GM19023 (cell line): ENCODE results near the gene LCP1.
"Not testable (repeated sequence)": the region's sequence is repeated elsewhere in the genome, so short reads cannot be mapped to it uniquely, and the experiment has no call there.

Experiments
- ATAC-seq: cut with Tn5 transposase; IDR thresholded peaks from one replicate; pipeline ENCODE4 v1.9.1; 2021; ENCODE audit warnings: mild to moderate bottlenecking, moderate library complexity; ENCODE audit not compliant: unreplicated experiment

LCP1 gene

DNA sequence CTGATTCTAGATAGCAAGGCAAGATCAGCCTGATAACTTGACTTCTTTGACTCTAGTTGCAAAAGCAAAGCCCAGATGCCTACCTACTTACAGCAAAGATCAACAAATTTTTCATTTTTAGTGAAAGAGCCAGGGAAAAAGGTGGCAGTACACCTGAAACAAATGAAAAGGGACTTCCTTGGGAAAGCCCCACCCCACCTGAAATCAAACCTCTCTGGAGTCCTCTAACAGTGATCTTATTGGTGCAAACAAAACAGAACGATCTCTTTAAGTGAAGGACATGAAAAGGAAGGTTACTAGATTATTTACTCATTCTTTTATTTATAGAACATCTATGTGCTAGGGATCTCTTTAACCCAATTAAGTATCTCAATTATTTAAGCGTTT lies 507 bp upstream of the LCP1 start:
- ATAC-seq, result no peak

DNA sequence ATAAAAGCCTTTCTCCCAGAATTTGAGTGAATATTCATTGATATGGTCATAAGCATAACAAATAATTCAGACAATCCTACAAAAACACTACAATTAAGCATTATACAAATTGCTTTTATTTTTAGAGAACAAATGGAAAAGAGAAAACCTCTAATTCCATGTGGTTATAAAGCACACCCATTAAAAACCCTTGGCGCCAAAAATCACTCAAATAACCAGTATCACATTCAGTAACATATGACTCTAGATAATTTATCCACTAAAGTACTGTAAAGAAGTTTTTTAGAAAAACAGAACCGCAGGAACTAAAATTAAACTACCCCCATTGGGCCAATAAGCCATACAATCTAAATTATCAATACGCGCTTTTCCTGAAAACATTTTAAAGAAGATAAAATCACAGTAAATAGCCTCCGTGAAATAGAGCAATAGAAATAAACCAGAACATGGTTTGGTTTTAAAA lies 569 bp downstream of the LCP1 start:
- no peak for ATAC-seq

DNA sequence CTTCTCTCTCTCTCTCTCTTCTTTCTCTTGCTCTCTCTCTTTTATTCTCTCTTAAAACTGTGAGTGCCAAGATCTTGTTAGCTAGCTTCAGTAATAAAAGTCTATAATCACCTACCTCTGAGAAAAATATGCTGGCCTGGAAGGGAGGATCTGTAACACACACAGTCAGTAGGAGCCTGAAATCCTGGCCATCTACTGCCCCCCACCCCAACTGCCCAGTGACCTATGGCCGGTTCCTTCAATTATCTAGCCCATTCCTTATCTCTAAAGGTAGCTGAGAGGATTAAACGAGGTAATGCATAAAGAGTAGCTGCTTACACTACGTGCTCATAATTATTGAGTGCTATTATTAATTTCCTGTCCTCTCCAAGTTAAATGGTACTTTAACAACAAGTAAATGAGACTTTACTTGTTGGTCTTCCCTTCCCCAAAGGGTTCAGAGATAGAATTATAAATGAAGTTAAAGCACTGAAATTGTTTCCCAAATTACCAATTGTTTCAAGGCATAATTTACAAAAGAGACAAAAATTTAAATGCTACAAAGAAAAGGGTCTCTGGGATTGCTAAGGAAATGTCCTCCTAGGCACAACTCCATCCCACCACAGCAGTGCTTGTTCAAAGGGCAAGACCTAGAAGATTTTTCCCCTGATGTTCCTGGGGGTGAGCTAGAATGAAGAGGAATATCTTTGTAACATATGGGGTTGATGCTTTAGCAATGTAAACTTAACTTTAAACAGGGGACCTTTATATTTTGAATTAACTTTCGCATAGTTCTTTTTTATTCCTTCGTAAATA lies 1.8 kb downstream of the LCP1 start:
- no peak for ATAC-seq

DNA sequence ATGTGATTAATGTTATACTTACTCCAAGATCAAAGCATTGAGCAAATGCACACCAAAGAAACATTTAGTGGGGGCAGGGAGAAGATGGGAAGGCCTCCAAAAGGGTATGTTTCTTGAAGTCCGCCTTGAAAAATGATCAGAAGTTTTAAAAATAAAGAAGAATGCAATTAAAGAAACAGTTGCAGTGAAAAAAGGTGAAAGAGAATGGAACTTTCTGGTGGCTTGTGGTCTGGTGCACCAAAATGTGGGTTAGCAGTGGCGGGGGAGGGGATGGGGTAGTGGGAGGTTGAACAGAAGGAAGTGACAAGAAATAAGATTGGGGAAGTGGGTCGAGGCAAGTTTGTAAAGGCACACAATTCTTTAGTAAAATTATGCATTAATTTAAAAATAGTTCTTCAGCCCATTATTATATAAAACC lies 2.5 kb downstream of the LCP1 start:
- no peak for ATAC-seq

DNA sequence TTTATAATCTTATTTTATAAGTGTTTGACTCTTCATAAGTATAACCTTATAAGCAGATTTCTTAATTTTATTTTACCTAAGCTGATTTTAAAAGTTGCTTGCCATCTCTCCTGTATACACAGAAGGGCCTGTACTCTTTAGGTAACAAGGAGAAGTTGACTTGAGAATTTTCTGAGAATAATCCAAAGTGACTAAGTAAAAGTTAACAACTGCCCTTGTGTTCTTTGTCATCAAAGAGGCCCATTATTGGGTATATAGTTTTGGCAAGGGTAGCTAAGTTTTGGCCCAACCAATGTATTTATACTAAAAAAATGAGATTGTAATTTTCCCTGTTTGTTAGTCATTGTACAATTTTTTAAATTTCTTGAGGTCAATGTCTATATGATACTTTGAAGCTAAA lies 3.2 kb downstream of the LCP1 start:
- ATAC-seq, result no peak

DNA sequence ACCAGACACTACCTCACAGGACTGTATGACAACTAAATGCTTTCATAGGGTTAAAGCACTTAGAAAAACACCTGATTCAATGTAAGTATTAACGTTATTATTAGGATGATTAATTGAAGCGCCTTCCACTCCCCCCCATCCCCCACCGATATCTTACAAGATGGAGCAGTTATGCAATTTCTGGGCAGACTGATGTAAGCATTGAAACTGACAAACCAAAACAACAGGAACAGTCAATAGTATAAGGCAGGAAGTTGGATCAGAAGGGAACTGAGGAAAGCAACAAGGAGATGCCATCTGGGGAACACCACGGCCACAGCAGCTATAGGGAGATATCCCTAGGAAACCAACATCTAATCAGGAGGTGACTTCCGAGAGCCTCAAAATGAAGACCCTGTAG lies 3.8 kb downstream of the LCP1 start:
- no peak for ATAC-seq

DNA sequence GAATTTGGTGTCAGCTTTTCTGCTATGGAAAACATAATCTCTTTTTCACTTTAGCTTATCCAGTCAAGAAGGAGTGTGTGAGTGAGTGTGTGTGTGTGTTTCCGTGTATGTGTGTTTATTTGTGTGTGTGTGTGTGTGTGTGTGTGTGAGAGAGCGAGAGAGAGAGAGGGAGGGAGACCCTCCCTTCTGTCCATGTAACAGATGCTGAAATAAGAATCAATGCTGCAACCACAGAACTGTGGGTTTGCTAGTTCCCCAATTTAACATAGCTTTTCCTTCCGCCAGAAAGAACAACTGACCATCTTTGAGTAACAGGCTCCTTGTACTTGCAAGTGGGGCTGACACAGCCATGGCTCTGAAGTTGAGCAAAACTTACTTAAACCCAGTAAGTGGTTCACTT lies 5.2 kb downstream of the LCP1 start:
- peak; percentile 44 for ATAC-seq

DNA sequence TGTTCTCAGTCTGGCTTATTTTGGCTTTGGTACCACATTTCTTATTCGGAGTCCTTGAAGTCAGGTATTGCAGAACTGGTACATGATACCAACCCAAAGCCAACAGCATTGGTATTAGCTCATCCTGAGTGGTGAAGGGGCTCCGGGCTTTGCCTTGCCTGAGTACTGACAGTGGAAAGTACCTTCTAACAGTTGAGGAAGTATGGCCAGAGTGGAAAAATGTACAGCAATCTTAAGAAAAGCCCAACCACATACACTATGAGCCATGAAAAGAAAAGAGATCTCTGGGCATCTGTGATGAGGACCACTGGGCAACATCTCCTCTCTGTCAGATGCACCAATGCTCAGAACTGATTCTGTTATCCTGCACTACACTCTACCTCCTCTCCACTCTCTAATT lies 8.3 kb downstream of the LCP1 start:
- peak; percentile 35 for ATAC-seq

DNA sequence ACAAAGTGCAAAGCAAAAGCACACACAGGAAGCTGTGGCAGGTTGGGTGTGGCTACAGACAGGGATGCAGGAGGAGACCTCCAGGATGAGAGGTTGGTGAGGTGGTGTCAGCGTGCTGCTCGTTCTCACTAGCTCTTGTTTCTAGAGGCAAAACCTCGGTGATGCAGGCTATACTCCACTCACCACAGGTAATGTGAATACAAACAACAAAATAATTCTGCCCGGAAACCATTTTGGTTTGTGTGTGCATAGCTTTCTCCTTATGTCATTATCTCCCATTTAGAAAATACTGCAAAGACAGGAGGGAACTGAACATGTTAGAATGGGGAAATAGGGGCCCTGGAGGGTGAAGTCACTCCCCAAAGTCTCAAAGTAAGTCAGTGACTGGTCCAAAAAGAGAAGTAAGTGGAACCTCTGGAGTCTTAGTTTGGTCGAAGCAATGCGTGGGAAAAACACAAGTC lies 9.4 kb downstream of the LCP1 start:
- ATAC-seq, result no peak

DNA sequence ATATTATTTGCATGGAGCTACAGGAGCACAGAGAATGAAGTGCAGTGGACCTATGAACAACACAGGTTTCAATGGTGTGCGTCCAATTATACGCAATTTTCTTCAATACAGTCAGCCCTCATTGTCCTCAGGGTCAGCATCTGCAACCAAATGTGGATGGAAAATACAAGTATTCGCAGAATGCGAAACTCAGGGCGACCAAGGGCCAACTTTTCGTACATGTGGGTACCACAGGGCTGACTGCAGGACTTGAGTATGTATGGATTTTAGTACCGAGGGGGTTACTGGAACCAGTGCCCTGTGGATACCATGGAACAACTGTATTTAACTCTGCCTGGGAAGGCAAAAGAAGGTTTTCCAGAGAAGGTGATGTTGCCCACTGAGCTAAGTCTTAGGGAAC lies 10.2 kb downstream of the LCP1 start:
- no peak for ATAC-seq

DNA sequence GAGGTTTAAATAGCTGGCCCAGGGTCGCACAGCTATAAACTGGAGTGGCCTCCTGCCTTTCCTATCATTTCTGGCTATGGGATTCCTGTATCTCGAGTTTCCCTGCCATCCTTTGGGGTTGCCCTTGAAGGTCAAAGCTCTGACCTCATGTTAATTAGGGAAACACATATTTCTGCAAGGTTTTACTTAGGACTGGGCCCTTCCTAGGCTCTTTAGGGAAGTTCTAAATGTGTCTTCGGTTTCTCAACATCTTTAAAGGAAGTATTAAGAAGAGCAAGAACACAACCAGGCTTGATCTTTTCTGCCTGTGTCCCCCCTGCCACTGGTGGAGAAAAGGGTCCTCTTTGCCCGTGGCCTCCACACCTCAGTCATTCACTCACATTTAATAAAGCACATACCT lies 10.8 kb downstream of the LCP1 start:
- ATAC-seq, result no peak

DNA sequence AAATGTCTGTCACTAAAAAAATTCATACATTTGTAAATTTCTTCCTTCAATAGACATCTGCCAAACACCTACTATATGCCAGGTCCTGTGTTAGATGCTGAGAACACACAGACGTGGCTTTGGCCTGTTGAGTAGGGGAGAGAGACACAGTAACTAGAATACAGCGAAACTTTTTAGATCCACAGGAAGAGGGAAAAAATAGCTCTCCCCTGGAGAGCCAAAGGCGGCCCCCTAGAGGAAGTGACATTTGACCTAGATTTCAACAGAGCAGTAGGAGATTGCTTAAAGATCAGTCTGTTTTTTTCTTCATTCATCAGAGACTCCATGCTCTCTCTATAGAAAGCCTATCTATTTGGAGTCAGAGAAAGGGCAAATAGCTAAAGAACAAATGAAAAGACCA lies 11.3 kb downstream of the LCP1 start:
- no peak for ATAC-seq

DNA sequence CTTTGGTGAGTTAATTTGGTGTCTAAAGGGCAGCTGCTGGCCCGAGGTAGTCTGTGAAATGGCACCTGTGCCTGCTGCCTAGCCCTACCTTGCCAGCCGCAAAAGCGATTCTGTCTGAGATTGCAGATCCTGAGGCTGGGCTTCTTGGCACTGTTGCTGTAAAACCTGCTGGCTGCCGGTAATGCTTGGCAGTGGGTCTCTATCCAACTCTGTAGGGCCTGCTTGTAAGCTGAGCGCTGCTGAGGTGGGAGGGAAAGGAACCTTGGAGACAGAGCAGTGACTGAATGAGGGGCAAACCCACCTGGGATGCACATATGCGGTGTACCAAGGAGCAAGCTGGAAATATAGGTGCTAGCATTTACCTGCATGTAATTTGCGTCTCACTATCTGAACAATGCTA lies 11.7 kb downstream of the LCP1 start:
- ATAC-seq, result no peak

DNA sequence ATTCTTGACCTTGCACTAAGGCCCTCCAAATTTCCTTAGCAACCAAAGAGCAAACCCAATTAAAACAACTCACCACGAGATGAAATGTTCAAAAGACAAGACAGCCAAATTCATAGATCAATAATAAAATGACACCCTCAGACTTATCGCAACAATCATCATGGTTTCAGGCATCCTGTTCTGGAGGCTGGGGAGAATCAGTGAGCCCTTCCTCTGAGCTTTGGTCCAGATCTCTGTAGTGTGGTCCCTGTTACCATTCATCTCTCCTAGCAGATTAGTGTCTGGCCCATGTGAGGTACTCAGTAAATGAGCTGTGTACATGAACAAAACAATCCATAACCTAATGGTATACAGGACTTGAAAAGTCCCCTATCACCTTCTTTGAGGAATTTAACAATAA lies 12.2 kb downstream of the LCP1 start:
- no peak for ATAC-seq

DNA sequence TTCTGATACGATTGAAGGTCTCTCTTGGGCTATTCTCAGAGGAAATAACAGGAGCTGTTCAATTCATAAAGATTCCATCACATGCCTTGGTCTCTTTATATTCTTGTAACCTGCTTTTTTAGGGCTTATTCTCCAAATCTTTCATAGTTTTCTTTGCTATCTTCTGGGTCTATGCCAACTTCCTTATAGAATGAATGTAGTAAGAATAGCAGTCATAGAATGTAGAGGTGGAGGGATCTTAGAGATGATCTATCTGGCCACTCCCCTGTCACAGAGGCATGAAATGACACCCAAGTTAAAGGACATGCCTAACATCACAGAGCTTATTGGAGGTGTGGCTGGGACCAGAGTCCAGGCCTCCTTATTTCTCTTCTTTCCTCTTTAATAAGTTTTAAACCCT lies 13.2 kb downstream of the LCP1 start:
- ATAC-seq, result no peak

DNA sequence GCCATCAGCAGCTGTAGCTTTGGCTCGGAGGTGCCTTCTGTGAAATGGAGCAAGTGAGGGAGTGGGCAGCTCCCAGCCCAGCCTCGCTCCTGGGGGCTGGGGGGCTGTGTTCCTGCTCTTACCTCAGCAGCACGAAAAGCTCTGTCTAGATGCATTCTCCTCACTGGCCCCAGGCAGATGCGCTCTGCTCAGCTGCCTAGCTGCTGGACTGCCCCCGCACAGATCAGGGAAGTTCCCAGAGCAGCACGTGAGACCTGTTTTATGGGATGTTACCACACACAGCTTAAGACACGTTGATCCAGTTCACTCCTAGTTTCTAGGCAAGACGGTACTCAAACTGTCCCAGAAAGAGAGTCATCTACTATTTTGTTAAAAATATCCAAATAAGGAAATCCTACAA lies 13.6 kb downstream of the LCP1 start:
- peak; percentile 34 for ATAC-seq

DNA sequence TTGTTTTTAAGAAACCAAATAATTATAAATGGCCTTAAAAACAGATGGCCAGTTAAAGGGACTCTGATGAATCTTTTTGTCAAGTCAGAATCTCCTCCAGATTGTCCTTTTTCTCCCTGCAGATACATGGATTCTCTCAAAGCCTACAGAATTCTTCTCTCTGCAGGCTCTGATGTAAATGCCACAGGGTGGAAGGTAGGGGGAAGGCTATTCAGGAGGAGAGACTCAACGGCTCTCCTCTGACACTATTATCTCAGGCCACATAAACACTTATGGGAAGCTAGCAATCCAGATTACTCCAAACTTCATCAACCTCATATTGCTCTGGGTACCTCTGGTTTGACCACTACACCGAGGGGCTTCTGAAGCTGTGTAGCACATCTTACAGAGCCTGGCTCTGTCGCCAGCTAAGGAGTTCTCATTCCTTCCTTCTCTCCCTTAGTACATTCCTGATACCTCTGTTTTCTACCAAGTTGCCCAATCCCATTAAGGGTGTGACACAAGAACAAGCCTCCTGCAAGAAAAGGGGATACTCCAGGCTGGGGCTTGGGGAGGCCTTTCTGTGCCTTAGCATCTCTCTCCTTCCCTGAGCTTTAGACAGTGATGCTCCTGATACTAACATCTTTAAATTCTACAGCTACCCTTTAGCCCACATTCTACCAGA lies 14.9 kb downstream of the LCP1 start:
- ATAC-seq, result no peak

DNA sequence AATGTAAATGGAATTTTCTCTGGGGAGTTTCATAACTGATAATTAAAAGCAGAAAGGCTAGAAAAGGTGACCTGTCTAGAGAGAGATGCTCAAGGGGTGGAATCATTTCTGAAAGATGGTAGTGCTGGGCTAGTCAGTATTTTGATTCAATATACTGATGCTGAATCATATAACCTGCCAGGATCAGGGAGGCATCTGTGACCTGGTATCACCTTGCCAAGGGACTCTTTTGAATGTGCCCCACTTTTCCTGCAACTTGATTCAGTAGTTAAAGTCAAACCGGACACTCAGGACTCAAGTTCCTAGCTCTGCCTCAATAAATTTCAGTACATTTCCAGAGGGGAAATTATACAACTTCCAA lies 15.8 kb downstream of the LCP1 start:
- ATAC-seq, result no peak

DNA sequence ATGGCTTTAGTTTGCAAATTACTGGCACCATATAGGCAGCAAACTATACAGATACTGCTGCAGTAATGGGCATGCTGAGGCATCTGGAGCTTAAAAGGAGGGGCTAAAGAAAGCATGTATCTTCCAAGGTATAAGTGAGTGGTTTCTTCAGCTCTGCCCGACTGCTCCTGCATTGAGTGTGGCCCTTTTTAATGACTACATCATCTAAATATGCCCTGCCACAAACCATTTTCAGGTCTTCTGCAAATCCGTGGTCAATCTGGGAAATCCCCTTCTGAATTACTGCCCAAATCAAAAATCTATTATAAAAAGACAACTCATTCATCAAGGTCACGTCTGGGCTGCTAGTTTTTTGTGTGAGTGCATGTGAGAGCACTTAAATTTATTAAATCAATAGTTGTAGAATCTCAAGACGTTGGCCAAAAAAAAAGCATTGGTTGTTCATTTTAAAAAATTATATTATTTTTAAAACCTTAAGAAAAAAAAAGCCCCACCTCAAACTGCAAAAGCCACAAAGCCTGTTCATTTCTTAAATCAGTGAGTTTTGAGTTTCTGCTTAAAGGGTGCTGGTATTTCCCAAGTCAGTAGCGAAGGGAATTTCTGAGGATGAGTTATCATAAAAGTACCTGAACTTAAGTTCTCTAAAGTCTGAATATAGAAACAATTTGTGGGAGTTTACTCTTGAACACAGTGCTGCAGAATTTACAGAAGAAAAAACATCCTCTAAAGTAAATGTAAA lies 16.3 kb downstream of the LCP1 start:
- ATAC-seq, result peak; percentile 48

DNA sequence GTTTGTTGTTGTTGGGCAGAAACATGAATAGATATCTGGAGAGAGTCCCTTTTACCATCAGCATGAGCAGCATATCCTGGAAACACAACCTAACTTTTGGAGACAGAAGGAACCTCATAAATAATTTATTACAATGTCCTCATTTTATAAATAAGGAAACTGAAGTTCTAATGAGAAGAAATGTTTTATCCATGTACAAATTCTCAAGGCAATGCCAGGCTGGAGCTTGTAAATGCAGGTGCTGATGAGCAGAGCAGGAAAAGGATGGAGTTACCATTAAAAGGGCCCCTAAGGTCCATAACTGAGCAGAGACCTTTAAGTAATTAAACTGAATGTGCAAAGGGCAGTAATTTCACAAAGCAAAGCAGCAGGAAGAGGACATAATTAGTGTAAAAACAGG lies 17.3 kb downstream of the LCP1 start:
- no peak for ATAC-seq

DNA sequence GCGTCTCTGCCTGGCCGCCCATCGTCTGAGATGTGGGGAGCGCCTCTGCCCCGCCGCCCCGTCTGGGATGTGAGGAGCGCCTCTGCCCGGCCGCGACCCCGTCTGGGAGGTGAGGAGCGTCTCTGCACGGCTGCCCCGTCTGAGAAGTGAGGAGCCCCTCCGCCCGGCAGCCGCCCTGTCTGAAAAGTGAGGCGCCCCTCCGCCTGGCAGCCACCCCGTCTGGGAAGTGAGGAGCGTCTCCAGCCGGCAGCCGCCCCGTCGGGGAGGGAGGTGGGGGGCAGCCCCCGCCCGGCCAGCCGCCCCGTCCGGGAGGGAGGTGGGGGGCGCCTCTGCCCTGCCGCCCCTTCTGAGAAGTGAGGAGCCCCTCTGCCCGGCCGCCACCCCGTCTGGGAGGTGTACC lies 19.2 kb downstream of the LCP1 start:
- not testable (repeated sequence) for ATAC-seq
